ENCODE measurements around the gene ARHGAP40.

The ARHGAP40 gene

DNA sequence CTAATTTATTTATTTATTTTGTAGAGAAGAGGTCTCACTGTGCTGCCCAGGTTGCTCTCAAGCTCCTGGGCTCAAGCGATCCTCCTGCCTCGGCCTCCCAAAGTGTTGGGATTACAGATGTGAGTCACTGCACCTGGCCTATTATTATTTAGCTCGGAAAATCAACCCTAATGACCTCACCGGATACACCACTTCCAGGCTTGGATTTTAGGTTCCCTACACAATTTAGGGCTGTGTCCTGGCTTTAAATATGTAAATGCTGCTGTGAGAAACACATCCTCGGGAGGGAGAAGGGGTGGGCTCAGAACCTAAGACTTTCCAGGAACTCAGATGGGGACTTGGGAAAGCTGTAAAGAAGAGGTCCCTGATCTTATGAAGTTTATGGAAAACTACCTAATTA, 71.7 kb downstream of the ARHGAP40 start:
- DNase-seq (ENCODE audit: extremely low read depth, low read depth) = no peak

DNA sequence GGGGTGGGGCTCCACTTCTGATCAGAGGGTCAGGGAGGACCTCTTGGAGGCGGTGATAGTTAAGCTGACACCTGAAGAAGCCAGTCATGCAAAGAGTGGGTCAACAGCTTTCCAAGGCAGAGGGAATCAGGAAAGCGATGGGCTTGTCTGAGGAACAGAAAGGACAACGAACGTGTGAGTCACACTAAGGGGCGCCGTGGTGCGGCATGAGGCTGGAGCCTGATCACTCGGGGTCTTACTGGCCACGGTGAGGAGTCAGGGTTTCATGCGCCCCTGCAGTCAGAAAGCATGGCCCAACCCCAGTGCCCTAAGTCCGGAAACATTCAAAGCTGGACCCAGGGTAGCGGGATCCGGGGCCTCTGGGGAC, 72.1 kb downstream of the ARHGAP40 start:
- no peak for DNase-seq (ENCODE audit: extremely low read depth, low read depth)
- TF ChIP-seq, protein P1, sequence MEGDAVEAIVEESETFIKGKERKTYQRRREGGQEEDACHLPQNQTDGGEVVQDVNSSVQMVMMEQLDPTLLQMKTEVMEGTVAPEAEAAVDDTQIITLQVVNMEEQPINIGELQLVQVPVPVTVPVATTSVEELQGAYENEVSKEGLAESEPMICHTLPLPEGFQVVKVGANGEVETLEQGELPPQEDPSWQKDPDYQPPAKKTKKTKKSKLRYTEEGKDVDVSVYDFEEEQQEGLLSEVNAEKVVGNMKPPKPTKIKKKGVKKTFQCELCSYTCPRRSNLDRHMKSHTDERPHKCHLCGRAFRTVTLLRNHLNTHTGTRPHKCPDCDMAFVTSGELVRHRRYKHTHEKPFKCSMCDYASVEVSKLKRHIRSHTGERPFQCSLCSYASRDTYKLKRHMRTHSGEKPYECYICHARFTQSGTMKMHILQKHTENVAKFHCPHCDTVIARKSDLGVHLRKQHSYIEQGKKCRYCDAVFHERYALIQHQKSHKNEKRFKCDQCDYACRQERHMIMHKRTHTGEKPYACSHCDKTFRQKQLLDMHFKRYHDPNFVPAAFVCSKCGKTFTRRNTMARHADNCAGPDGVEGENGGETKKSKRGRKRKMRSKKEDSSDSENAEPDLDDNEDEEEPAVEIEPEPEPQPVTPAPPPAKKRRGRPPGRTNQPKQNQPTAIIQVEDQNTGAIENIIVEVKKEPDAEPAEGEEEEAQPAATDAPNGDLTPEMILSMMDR (IDR thresholded peaks at IDR 0.05; ENCODE audit: low read depth, low read length) = no peak

More for the DNA sequence above, 71.7 kb downstream of the ARHGAP40 start:
- TF ChIP-seq, protein P1 (IDR thresholded peaks at IDR 0.05; ENCODE audit: low read depth, low read length) = no peak

DNA sequence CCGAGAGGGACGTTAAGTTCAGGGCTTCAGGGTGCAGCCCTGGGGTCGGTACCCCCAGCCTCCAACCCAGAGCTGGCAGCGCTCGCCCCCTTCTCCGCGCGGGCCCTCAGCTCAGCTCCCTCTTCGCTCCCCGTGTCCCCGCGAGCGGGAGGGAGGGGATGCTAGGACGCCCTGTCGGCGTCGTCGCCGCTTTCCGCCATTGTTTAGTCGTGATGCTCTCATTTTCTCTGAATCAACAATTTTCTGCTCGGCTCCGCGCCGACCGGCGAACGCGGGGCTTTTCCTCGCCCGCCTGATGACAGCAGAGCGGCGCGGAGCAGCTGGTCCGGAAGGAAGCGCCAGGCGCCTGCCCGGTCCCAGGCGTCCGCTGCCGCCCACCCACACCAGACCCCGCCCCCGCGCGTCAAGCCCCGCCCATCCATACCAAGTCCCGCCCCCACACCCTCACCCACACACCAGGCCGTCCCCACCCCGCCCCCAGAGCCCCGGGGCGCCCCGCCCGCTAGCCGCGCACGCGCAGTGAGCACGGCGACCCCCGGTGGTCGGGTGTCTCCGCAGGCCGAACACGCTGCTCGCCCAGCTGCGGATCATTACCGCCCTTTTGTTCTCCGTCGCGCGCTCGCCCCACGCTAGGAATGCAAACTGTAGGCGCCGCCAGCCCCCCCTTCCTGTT, 72.6 kb downstream of the ARHGAP40 start:
- TF ChIP-seq, protein P1 (IDR thresholded peaks at IDR 0.05; ENCODE audit: low read depth, low read length) = no peak
- DNase-seq (ENCODE audit: extremely low read depth, low read depth) = no peak

DNA sequence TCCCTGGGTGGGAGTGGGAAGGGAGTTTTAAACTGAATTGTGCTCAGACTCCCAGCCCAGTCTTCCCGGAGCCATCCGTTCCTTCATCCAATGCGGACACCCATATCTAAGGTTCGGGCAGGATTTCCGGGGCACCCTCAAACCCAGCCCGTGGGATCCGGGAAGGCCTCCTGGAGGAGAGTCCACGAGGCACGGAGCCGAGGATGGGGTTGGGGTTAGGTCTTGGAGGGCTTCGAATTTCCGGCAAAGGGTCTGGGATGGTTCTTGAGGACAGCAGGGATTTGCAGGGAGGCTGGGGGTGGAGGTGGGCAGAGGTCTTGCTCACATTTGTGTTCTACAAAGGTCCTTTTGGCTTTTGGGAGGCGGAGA, 73.1 kb downstream of the ARHGAP40 start:
- TF ChIP-seq, protein P1 (IDR thresholded peaks at IDR 0.05; ENCODE audit: low read depth, low read length) = no peak
- DNase-seq (ENCODE audit: extremely low read depth, low read depth) = no peak

DNA sequence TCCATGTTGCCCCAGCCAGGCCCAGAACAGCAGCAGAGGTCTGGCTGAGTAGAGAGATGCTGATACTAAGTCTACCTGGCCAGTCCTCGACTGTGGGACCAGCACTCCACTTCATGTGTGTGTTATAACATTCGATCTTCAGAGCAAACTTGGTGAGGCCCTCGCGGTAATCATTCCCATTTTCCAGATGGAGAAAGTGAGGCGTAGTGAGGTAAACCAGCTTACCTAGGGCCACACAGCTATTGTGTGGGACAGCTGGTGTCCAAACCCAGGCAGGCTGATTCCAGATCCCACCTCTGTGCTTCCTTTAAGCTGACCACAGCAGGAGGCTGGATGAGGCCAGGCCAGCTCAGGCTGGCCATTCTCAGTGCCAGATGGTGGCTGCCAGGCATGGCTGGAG, 75.0 kb downstream of the ARHGAP40 start:
- TF ChIP-seq, protein P1 (IDR thresholded peaks at IDR 0.05; ENCODE audit: low read depth, low read length) = no peak
- DNase-seq (ENCODE audit: extremely low read depth, low read depth) = no peak

DNA sequence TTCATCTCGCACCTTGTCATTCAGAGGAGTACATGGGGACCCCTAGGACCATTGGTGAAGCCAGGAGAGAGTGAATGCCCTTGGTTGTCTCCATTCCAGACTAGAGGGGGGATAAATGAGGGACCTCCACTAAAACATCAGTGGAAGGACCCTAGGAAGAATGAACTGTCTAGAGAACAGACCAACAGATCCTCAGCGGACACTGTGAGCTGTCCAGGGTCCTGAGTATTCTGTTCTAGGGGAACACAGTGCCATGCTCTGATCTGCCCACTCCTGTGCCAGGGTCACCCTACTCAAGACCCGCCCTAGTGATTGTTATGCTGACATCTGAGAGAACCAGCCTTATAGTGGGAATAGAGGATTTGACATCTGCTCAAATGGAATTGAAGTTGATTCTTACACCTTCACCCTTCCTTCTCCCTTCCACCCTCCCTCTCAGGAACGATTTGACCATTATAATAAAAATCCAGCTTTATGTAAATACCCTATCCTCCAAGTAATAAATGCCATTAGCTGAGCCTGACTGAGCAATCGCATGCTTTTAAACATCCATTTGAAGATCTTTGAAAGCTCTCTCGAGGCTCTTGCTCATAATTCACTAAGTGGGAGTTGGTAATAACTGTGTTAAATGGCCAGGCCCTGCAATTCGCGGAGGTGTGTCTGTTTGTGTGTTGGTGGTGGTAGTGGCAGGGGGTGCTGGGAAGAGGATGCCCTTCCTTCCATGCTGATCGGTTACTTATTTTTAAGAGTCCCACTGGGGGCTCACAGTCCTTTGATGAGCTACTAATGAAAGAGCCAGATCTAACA, 79.1 kb downstream of the ARHGAP40 start:
- no peak for DNase-seq (ENCODE audit: extremely low read depth, low read depth)
- TF ChIP-seq, protein P1 (IDR thresholded peaks at IDR 0.05; ENCODE audit: low read depth, low read length) = no peak

DNA sequence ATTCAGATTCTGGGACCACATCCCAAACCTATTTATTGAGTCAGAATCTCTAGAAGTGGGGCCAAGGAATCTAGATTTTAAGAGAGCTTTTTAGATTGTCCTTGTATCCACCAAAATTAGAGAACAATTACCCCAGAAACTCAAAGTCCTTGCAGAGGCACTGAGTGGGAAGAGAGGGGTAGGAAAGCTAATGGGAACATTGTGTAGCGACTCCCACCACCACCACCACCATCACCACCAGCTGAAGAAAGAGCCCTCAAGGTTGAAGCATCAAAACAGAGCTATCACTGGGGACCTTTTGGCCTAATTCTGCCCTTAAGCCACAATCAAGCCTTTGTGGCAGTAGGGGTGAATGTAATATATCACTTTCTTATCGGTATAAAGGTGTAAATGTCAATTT, 83.7 kb downstream of the ARHGAP40 start:
- DNase-seq (ENCODE audit: extremely low read depth, low read depth) = no peak
- TF ChIP-seq, protein P1 (IDR thresholded peaks at IDR 0.05; ENCODE audit: low read depth, low read length) = no peak

Data from AG09319 (cell line).